ENCODE results near the gene STK17A.

STK17A gene

GRCh38 chr7:43631559-43631958 is 48.7 kb downstream of the STK17A start:
- no peak for TF ChIP-seq CTCF (IDR thresholded peaks at IDR 0.05; ENCODE audit: borderline replicate concordance, insufficient read depth, low read depth, low read length)

GRCh38 chr7:43632746-43633145 is 49.8 kb downstream of the STK17A start:
- no peak for TF ChIP-seq CTCF (IDR thresholded peaks at IDR 0.05; ENCODE audit: borderline replicate concordance, insufficient read depth, low read depth, low read length)

More at GRCh38 chr7:43631559-43631958, 48.7 kb downstream of the STK17A start:
- H3K4me3 ChIP-seq (ENCODE audit: low read depth, low read length) = no peak overlapping the region

GRCh38 chr7:43634384-43634783 is 51.5 kb downstream of the STK17A start:
- no peak overlapping the region for H3K4me3 ChIP-seq (ENCODE audit: low read depth, low read length)
- TF ChIP-seq CTCF (IDR thresholded peaks at IDR 0.05; ENCODE audit: borderline replicate concordance, insufficient read depth, low read depth, low read length) = no peak

More at GRCh38 chr7:43632746-43633145, 49.8 kb downstream of the STK17A start:
- no peak overlapping the region for H3K4me3 ChIP-seq (ENCODE audit: low read depth, low read length)

- H3K4me3 ChIP-seq (ENCODE audit: low read depth, low read length) = no peak overlapping the region
- no peak for TF ChIP-seq CTCF (IDR thresholded peaks at IDR 0.05; ENCODE audit: borderline replicate concordance, insufficient read depth, low read depth, low read length)
Observed at GRCh38 chr7:43636093-43636492, 53.2 kb downstream of the STK17A start.

GRCh38 chr7:43637114-43637806 is 54.4 kb downstream of the STK17A start:
- no peak for TF ChIP-seq CTCF (IDR thresholded peaks at IDR 0.05; ENCODE audit: borderline replicate concordance, insufficient read depth, low read depth, low read length)

GRCh38 chr7:43639858-43640491 is 57.1 kb downstream of the STK17A start:
- TF ChIP-seq CTCF (IDR thresholded peaks at IDR 0.05; ENCODE audit: borderline replicate concordance, insufficient read depth, low read depth, low read length) = no peak
- H3K4me3 ChIP-seq (ENCODE audit: low read depth, low read length) = no peak overlapping the region

More at GRCh38 chr7:43637114-43637806, 54.4 kb downstream of the STK17A start:
- no peak overlapping the region for H3K4me3 ChIP-seq (ENCODE audit: low read depth, low read length)

GRCh38 chr7:43640679-43641078 is 57.8 kb downstream of the STK17A start:
- no peak overlapping the region for H3K4me3 ChIP-seq (ENCODE audit: low read depth, low read length)
- no peak for TF ChIP-seq CTCF (IDR thresholded peaks at IDR 0.05; ENCODE audit: borderline replicate concordance, insufficient read depth, low read depth, low read length)
